Activated T-cell treated with anti-CD3 and anti-CD28 coated beads, Interleukin-2, amount 50 U/mL, for 1 hour (primary cell): ENCODE measurements around the gene SHPK.

ENCODE experiments used
- DNase-seq: peaks from one replicate; pipeline ENCODE4 v3.0.0-alpha.2; 2020

The SHPK gene

GRCh38 chr17:3626831-3627768 is 8.9 kb downstream of the SHPK start:
- no peak for DNase-seq

GRCh38 chr17:3622977-3623594 is 13.0 kb downstream of the SHPK start:
- no peak for DNase-seq

GRCh38 chr17:3621146-3621720 is 14.8 kb downstream of the SHPK start:
- DNase-seq: no peak

GRCh38 chr17:3615160-3615870 is 20.7 kb downstream of the SHPK start:
- no peak for DNase-seq

GRCh38 chr17:3613124-3613523 is 22.9 kb downstream of the SHPK start:
- no peak for DNase-seq

- no peak for DNase-seq
Observed at GRCh38 chr17:3610523-3610922, 25.5 kb downstream of the SHPK start.

GRCh38 chr17:3609689-3610088 is 26.4 kb downstream of the SHPK start:
- DNase-seq: no peak

- no peak for DNase-seq
Observed at GRCh38 chr17:3603870-3604259, 32.2 kb downstream of the SHPK start.

- DNase-seq: no peak
Observed at GRCh38 chr17:3603119-3603869, 32.8 kb downstream of the SHPK start.

- no peak for DNase-seq
Observed at GRCh38 chr17:3602499-3602898, 33.6 kb downstream of the SHPK start.

- no peak for DNase-seq
Observed at GRCh38 chr17:3600529-3601205, 35.4 kb downstream of the SHPK start.

- no peak for DNase-seq
Observed at GRCh38 chr17:3598078-3598477, 38.0 kb downstream of the SHPK start.

- no peak for DNase-seq
Observed at GRCh38 chr17:3596804-3597464, 39.1 kb downstream of the SHPK start.

- no peak for DNase-seq
Observed at GRCh38 chr17:3594976-3595375, 41.1 kb downstream of the SHPK start.

- no peak for DNase-seq
Observed at GRCh38 chr17:3594051-3594800, 41.8 kb downstream of the SHPK start.

- DNase-seq: no peak
Observed at GRCh38 chr17:3593384-3593783, 42.7 kb downstream of the SHPK start.

- DNase-seq: no peak
Observed at GRCh38 chr17:3592216-3592860, 43.7 kb downstream of the SHPK start.

GRCh38 chr17:3590768-3591167 is 45.3 kb downstream of the SHPK start:
- no peak for DNase-seq

GRCh38 chr17:3590231-3590630 is 45.8 kb downstream of the SHPK start:
- no peak for DNase-seq

- DNase-seq: no peak
Observed at GRCh38 chr17:3589784-3590183, 46.3 kb downstream of the SHPK start.
